Mononuclear cell (primary cell): ENCODE results near the gene ST3GAL4. TPM values are rescaled to one million over a fixed set of nuclear protein-coding genes. Genes with fewer than 3 reads are reported as not detected.
"Not testable (repeated sequence)": the region's sequence is repeated elsewhere in the genome, so short reads cannot be mapped to it uniquely, and the experiment has no call there.

Experiments
- H3K27me3 ChIP-seq: 2 replicates; pipeline ENCODE4 v1.6.0; 2011; ENCODE audit warnings: low read length, control low read depth; ENCODE audit not compliant: insufficient read depth
- H3K4me1 ChIP-seq: 2 replicates; pipeline ENCODE4 v1.5.1; 2011; ENCODE audit warnings: mild to moderate bottlenecking, low read length, control low read depth; ENCODE audit not compliant: insufficient read depth
- H3K4me3 ChIP-seq: 2 replicates; pipeline ENCODE4 v1.5.1; 2011; ENCODE audit warnings: mild to moderate bottlenecking, low read length, moderate library complexity
- H3K9me3 ChIP-seq: 2 replicates; pipeline ENCODE4 v1.5.1; 2011; ENCODE audit warnings: low read depth, mild to moderate bottlenecking, control low read depth, low read length
- total RNA-seq: library from RNA; depleted of rRNA; stranded (reverse); fragments of >200 nt; gene quantifications from one replicate; pipeline ENCODE4 v1.2.3, GENCODE V29; 2012

ST3GAL4 gene
- total RNA-seq: 8.2 TPM

- no peaks in the 10 kb centered on the region for H3K9me3 ChIP-seq
- H3K4me1 ChIP-seq: peaks cover 67% of the 10 kb centered on the region
- H3K27me3 ChIP-seq: no peaks in the 10 kb centered on the region
- H3K4me3 ChIP-seq: peak within 1 kb of the TSS; percentile 56
These were observed at the start of gene ST3GAL4 for GRCh38 chr11:126355324-126355925. Gene ST3GAL4, plus strand, starts transcription at chr11:126355686. Its CDS starts 50,470 bp downstream, at chr11:126406156.

- Histone ChIP-seq H3K9me3 (no peaks in the 10 kb centered on the region), H3K4me1 (peaks cover 35% of the 10 kb centered on the region), H3K27me3 (no peaks in the 10 kb centered on the region), H3K4me3 (no peak overlapping the region)
These were observed 49.8 kb upstream of the ST3GAL4 start for GRCh38 chr11:126305699-126306098.

GRCh38 chr11:126307706-126308105 lies 47.8 kb upstream of the ST3GAL4 start:
- H3K9me3 ChIP-seq: no peaks in the 10 kb centered on the region
- H3K4me3 ChIP-seq: no peak overlapping the region
- H3K27me3 ChIP-seq: no peaks in the 10 kb centered on the region
- H3K4me1 ChIP-seq: peaks cover 55% of the 10 kb centered on the region

- peaks cover 59% of the 10 kb centered on the region for H3K4me1 ChIP-seq
- H3K9me3 ChIP-seq: no peaks in the 10 kb centered on the region
- no peaks in the 10 kb centered on the region for H3K27me3 ChIP-seq
- no peak overlapping the region for H3K4me3 ChIP-seq
These were observed 47.2 kb upstream of the ST3GAL4 start for GRCh38 chr11:126308271-126308671.

GRCh38 chr11:126308771-126309170 lies 46.7 kb upstream of the ST3GAL4 start:
- H3K4me3 ChIP-seq, H3K27me3 ChIP-seq, H3K9me3 ChIP-seq: not testable (repeated sequence)
- H3K4me1 ChIP-seq: peaks cover 60% of the 10 kb centered on the region

GRCh38 chr11:126310200-126310991 lies 45.1 kb upstream of the ST3GAL4 start:
- no peak overlapping the region for H3K4me3 ChIP-seq
- no peaks in the 10 kb centered on the region for H3K9me3 ChIP-seq
- peaks cover 55% of the 10 kb centered on the region for H3K4me1 ChIP-seq
- no peaks in the 10 kb centered on the region for H3K27me3 ChIP-seq

- Histone ChIP-seq H3K4me1 (peaks cover 55% of the 10 kb centered on the region), H3K27me3 (no peaks in the 10 kb centered on the region), H3K4me3 (no peak overlapping the region), H3K9me3 (no peaks in the 10 kb centered on the region)
These were observed 44.5 kb upstream of the ST3GAL4 start for GRCh38 chr11:126310992-126311310.

- no peak overlapping the region for H3K4me3 ChIP-seq
- H3K4me1 ChIP-seq: peaks cover 56% of the 10 kb centered on the region
- no peaks in the 10 kb centered on the region for H3K27me3 ChIP-seq
- no peaks in the 10 kb centered on the region for H3K9me3 ChIP-seq
These were observed 43.8 kb upstream of the ST3GAL4 start for GRCh38 chr11:126311401-126312291.

- H3K9me3 ChIP-seq: no peaks in the 10 kb centered on the region
- H3K4me3 ChIP-seq: no peak overlapping the region
- H3K27me3 ChIP-seq: no peaks in the 10 kb centered on the region
- peaks cover 63% of the 10 kb centered on the region for H3K4me1 ChIP-seq
These were observed 42.5 kb upstream of the ST3GAL4 start for GRCh38 chr11:126312961-126313360.

GRCh38 chr11:126313826-126314225 lies 41.7 kb upstream of the ST3GAL4 start:
- peaks cover 71% of the 10 kb centered on the region for H3K4me1 ChIP-seq
- no peaks in the 10 kb centered on the region for H3K27me3 ChIP-seq
- no peaks in the 10 kb centered on the region for H3K9me3 ChIP-seq
- no peak overlapping the region for H3K4me3 ChIP-seq

GRCh38 chr11:126317432-126317755 lies 38.1 kb upstream of the ST3GAL4 start:
- peaks cover 63% of the 10 kb centered on the region for H3K4me1 ChIP-seq
- H3K9me3 ChIP-seq: no peaks in the 10 kb centered on the region
- no peaks in the 10 kb centered on the region for H3K27me3 ChIP-seq
- no peak overlapping the region for H3K4me3 ChIP-seq

- peaks cover 57% of the 10 kb centered on the region for H3K4me1 ChIP-seq
- H3K4me3 ChIP-seq: no peak overlapping the region
- no peaks in the 10 kb centered on the region for H3K9me3 ChIP-seq
- H3K27me3 ChIP-seq: no peaks in the 10 kb centered on the region
These were observed 37.5 kb upstream of the ST3GAL4 start for GRCh38 chr11:126317756-126318573.

GRCh38 chr11:126318574-126319373 lies 36.7 kb upstream of the ST3GAL4 start:
- H3K4me1 ChIP-seq: peaks cover 49% of the 10 kb centered on the region
- H3K27me3 ChIP-seq: no peaks in the 10 kb centered on the region
- no peak overlapping the region for H3K4me3 ChIP-seq
- no peaks in the 10 kb centered on the region for H3K9me3 ChIP-seq

GRCh38 chr11:126319374-126319740 lies 36.1 kb upstream of the ST3GAL4 start:
- Histone ChIP-seq H3K4me3 (no peak overlapping the region), H3K27me3 (no peaks in the 10 kb centered on the region), H3K4me1 (peaks cover 46% of the 10 kb centered on the region), H3K9me3 (no peaks in the 10 kb centered on the region)
